ENCODE results near the gene RBM24.
A peak's percentile ranks its signal among the peaks of the same experiment; 100 is the strongest.
"Not testable (repeated sequence)": the region's sequence is repeated elsewhere in the genome, so short reads cannot be mapped to it uniquely, and the experiment has no call there.

Gene RBM24

DNA sequence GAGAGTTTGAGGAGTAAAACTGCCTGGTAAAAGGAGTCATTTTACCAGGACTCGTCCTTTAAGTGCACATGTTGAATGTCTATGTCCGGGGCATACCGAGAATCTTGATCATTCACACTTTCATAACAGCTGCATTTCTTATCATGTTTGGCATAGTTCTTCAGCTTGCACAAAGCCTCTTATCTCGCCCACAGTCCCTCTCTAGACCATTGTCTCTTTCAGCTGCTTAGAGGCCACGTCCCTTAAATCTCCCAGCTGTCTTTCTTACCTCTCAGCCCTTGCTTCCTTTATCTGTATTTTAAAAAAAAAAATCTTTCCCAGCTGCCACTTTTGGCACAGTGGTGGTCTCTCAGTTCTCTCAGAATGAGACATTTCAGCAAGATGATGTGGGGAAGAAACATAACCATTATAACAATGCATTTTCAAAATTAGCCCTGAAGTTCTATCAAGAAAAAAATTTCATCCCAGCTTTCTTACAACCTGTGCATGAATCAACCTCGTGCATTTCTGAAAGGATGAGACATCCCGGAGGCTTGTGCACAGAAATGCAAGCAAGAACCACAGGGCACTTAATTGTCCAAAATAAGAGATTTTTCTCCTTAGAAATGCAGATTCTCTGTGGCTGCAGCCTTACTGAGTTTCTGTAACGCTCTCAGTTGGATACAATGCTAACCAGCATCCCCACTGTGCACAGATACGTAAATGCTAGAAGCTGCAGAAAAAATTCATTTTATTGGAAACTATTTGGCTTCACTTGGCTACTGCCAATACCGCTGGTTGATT lies 24.2 kb downstream of the RBM24 start:
- Histone ChIP-seq H3K4me3 (ENCODE audit: insufficient read depth in 1 of 2, low read depth in 1 of 2, low read length in 2 of 2) (no peak overlapping the region), H3K14ac (ENCODE audit: low read length in 2 of 2) (no peak overlapping the region), H3K4me2 (ENCODE audit: low read length, poor library complexity, severe bottlenecking) (no peak overlapping the region), H3K79me1 (replicated peaks; ENCODE audit: low read length, poor library complexity, severe bottlenecking) (no peaks in the 10 kb centered on the region), H3K18ac (ENCODE audit: low read depth in 1 of 2, low read length in 2 of 2) (no peak overlapping the region), H3K4ac (ENCODE audit: low read depth in 1 of 2, low read length in 2 of 2) (no peak overlapping the region), H3K9me3 (ENCODE audit: control insufficient read depth, low read length) (no peaks in the 10 kb centered on the region), H2BK5ac (ENCODE audit: low read depth, low read length, poor library complexity, severe bottlenecking) (no peak overlapping the region), H3K23ac (ENCODE audit: low read length in 2 of 2) (no peak overlapping the region), H3K9ac (ENCODE audit: low read length) (no peak overlapping the region), H3K27me3 (ENCODE audit: control insufficient read depth in 1 of 2, insufficient read depth in 1 of 2, low read length in 2 of 2) (no peaks in the 10 kb centered on the region), H2AFZ (ENCODE audit: low read depth, low read length) (no peak overlapping the region), H2AK5ac (ENCODE audit: low read length, severe bottlenecking) (no peak overlapping the region), H3K27ac (ENCODE audit: low read length, poor library complexity, severe bottlenecking) (no peak overlapping the region), H4K91ac (ENCODE audit: low read length) (no peak overlapping the region), H4K8ac (ENCODE audit: low read length) (no peak overlapping the region), H2BK15ac (ENCODE audit: low read depth, poor library complexity, severe bottlenecking) (no peak overlapping the region), H3K36me3 (ENCODE audit: control insufficient read depth in 1 of 2, insufficient read depth in 2 of 2, low read depth in 1 of 2, low read length in 2 of 2) (no peaks in the 10 kb centered on the region), H3K4me1 (ENCODE audit: control insufficient read depth, insufficient read depth, low read depth, low read length) (no peaks in the 10 kb centered on the region), H2BK120ac (ENCODE audit: low read depth, low read length) (no peak overlapping the region), H2BK12ac (ENCODE audit: low read length in 2 of 2) (peak overlapping the region in 1 of 2 experiments; percentile 63)
- no peak for DNase-seq
- 61% methylated on average over 10 of the region's 10 CpGs for WGBS

- H3K4ac ChIP-seq (ENCODE audit: low read depth in 1 of 2, low read length in 2 of 2): no peak overlapping the region
- no peak overlapping the region for H2BK15ac ChIP-seq (ENCODE audit: low read depth, poor library complexity, severe bottlenecking)
- H3K36me3 ChIP-seq (ENCODE audit: control insufficient read depth in 1 of 2, insufficient read depth in 2 of 2, low read depth in 1 of 2, low read length in 2 of 2): no peaks in the 10 kb centered on the region
- peak; percentile 61 for DNase-seq
- no peak overlapping the region for H3K4me3 ChIP-seq (ENCODE audit: insufficient read depth in 1 of 2, low read depth in 1 of 2, low read length in 2 of 2)
- H3K9ac ChIP-seq (ENCODE audit: low read length): no peak overlapping the region
- no peaks in the 10 kb centered on the region for H3K27me3 ChIP-seq (ENCODE audit: control insufficient read depth in 1 of 2, insufficient read depth in 1 of 2, low read length in 2 of 2)
- no peak overlapping the region for H3K18ac ChIP-seq (ENCODE audit: low read depth in 1 of 2, low read length in 2 of 2)
- no peak overlapping the region for H3K4me2 ChIP-seq (ENCODE audit: low read length, poor library complexity, severe bottlenecking)
- peak overlapping the region in 1 of 2 experiments; percentile 45 for H3K14ac ChIP-seq (ENCODE audit: low read length in 2 of 2)
- no peak overlapping the region for H2AFZ ChIP-seq (ENCODE audit: low read depth, low read length)
- peaks cover 5% of the 10 kb centered on the region for H3K4me1 ChIP-seq (ENCODE audit: control insufficient read depth, insufficient read depth, low read depth, low read length)
- no peaks in the 10 kb centered on the region for H3K9me3 ChIP-seq (ENCODE audit: control insufficient read depth, low read length)
- no peak overlapping the region for H2AK5ac ChIP-seq (ENCODE audit: low read length, severe bottlenecking)
- H3K23ac ChIP-seq (ENCODE audit: low read length in 2 of 2): no peak overlapping the region
- H3K27ac ChIP-seq (ENCODE audit: low read length, poor library complexity, severe bottlenecking): no peak overlapping the region
- H2BK12ac ChIP-seq (ENCODE audit: low read length in 2 of 2): no peak overlapping the region
- no peak overlapping the region for H4K91ac ChIP-seq (ENCODE audit: low read length)
- no peak overlapping the region for H2BK5ac ChIP-seq (ENCODE audit: low read depth, low read length, poor library complexity, severe bottlenecking)
- no peak overlapping the region for H4K8ac ChIP-seq (ENCODE audit: low read length)
- no peaks in the 10 kb centered on the region for H3K79me1 ChIP-seq (replicated peaks; ENCODE audit: low read length, poor library complexity, severe bottlenecking)
- 80% methylated on average over 10 of the region's 12 CpGs for WGBS
- no peak overlapping the region for H2BK120ac ChIP-seq (ENCODE audit: low read depth, low read length)
Observed at GRCh38 chr6:17311595-17312311, 30.6 kb downstream of the RBM24 start.

- H3K14ac ChIP-seq (ENCODE audit: low read length in 2 of 2); H2BK120ac ChIP-seq (ENCODE audit: low read depth, low read length); H3K23ac ChIP-seq (ENCODE audit: low read length in 2 of 2); H2BK15ac ChIP-seq (ENCODE audit: low read depth, poor library complexity, severe bottlenecking); H3K4me3 ChIP-seq (ENCODE audit: insufficient read depth in 1 of 2, low read depth in 1 of 2, low read length in 2 of 2); DNase-seq; H3K4me2 ChIP-seq (ENCODE audit: low read length, poor library complexity, severe bottlenecking); H3K36me3 ChIP-seq (ENCODE audit: control insufficient read depth in 1 of 2, insufficient read depth in 2 of 2, low read depth in 1 of 2, low read length in 2 of 2); H4K91ac ChIP-seq (ENCODE audit: low read length); H3K27me3 ChIP-seq (ENCODE audit: control insufficient read depth in 1 of 2, insufficient read depth in 1 of 2, low read length in 2 of 2); H4K8ac ChIP-seq (ENCODE audit: low read length); H3K79me1 ChIP-seq (replicated peaks; ENCODE audit: low read length, poor library complexity, severe bottlenecking); H3K4ac ChIP-seq (ENCODE audit: low read depth in 1 of 2, low read length in 2 of 2); H2BK5ac ChIP-seq (ENCODE audit: low read depth, low read length, poor library complexity, severe bottlenecking); H3K18ac ChIP-seq (ENCODE audit: low read depth in 1 of 2, low read length in 2 of 2); H2BK12ac ChIP-seq (ENCODE audit: low read length in 2 of 2); H3K4me1 ChIP-seq (ENCODE audit: control insufficient read depth, insufficient read depth, low read depth, low read length); H3K9ac ChIP-seq (ENCODE audit: low read length); H2AK5ac ChIP-seq (ENCODE audit: low read length, severe bottlenecking); H3K9me3 ChIP-seq (ENCODE audit: control insufficient read depth, low read length); H3K27ac ChIP-seq (ENCODE audit: low read length, poor library complexity, severe bottlenecking); H2AFZ ChIP-seq (ENCODE audit: low read depth, low read length): not testable (repeated sequence)
- WGBS: 100% methylated on average over 4 of the region's 7 CpGs
Observed at GRCh38 chr6:17313238-17313637, 32.1 kb downstream of the RBM24 start.

DNA sequence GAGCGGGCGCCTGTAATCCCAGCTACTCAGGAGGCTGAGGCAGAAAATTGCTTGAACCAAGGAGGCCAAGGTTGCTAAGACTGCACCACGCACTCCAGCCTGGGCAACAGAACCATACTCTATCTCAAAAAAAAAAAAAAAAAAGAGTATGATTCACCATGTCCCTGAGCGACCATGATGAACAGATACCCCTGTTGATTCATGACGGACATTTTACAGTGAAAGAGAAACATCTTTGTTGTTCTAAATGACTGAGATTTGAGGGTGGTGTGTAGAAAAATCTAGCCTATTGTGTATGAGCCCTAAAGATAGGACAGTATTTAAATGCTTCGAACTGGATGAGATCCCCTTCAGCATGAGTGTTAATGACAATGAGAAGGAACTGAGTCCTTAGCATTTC lies 32.8 kb downstream of the RBM24 start:
- no peak for DNase-seq
- H3K9ac ChIP-seq (ENCODE audit: low read length): no peak overlapping the region
- no peak overlapping the region for H4K8ac ChIP-seq (ENCODE audit: low read length)

More for the DNA sequence above, 32.8 kb downstream of the RBM24 start:
- Histone ChIP-seq H3K4me3 (ENCODE audit: insufficient read depth in 1 of 2, low read depth in 1 of 2, low read length in 2 of 2) (no peak overlapping the region), H3K36me3 (ENCODE audit: control insufficient read depth in 1 of 2, insufficient read depth in 2 of 2, low read depth in 1 of 2, low read length in 2 of 2) (no peaks in the 10 kb centered on the region), H2AK5ac (ENCODE audit: low read length, severe bottlenecking) (no peak overlapping the region), H3K79me1 (replicated peaks; ENCODE audit: low read length, poor library complexity, severe bottlenecking) (no peaks in the 10 kb centered on the region), H2BK12ac (ENCODE audit: low read length in 2 of 2) (no peak overlapping the region), H2BK15ac (ENCODE audit: low read depth, poor library complexity, severe bottlenecking) (no peak overlapping the region), H3K27me3 (ENCODE audit: control insufficient read depth in 1 of 2, insufficient read depth in 1 of 2, low read length in 2 of 2) (no peaks in the 10 kb centered on the region), H3K4me1 (ENCODE audit: control insufficient read depth, insufficient read depth, low read depth, low read length) (peaks cover 5% of the 10 kb centered on the region), H4K91ac (ENCODE audit: low read length) (no peak overlapping the region), H2BK5ac (ENCODE audit: low read depth, low read length, poor library complexity, severe bottlenecking) (no peak overlapping the region), H3K18ac (ENCODE audit: low read depth in 1 of 2, low read length in 2 of 2) (no peak overlapping the region), H3K23ac (ENCODE audit: low read length in 2 of 2) (no peak overlapping the region), H3K9me3 (ENCODE audit: control insufficient read depth, low read length) (no peaks in the 10 kb centered on the region), H3K14ac (ENCODE audit: low read length in 2 of 2) (no peak overlapping the region), H2AFZ (ENCODE audit: low read depth, low read length) (no peak overlapping the region), H3K27ac (ENCODE audit: low read length, poor library complexity, severe bottlenecking) (no peak overlapping the region), H3K4me2 (ENCODE audit: low read length, poor library complexity, severe bottlenecking) (no peak overlapping the region), H2BK120ac (ENCODE audit: low read depth, low read length) (no peak overlapping the region), H3K4ac (ENCODE audit: low read depth in 1 of 2, low read length in 2 of 2) (no peak overlapping the region)
- 96% methylated on average over 6 of the region's 6 CpGs for WGBS

Measured in mesenchymal stem cell (in vitro differentiated cells and primary cell).